Measurements from ENCODE around the gene MSI2. TPM values are rescaled to one million over a fixed set of nuclear protein-coding genes. Genes with fewer than 3 reads are reported as not detected.

The MSI2 gene
- polyA plus RNA-seq, 1 of the 3 experiments (the other 2 are of a cell fraction), result 24.1 TPM

GRCh38 chr17:57456622-57457021 lies 200.3 kb downstream of the MSI2 start:
- no peak for DNase-seq
- CTCF ChIA-PET, result interaction anchor here (1.5 kb wide), 2 partner anchors 9 to 10 kb away, joined by 3 to 4 read pairs; no protein-coding TSS in a partner anchor
- WGBS (ENCODE audit: low lambda C conversion rate), result 91% methylated on average over 3 of the region's 3 CpGs

GRCh38 chr17:57457188-57457587 lies 200.9 kb downstream of the MSI2 start:
- TF ChIP-seq SMC3 (IDR thresholded peaks at IDR 0.05; ENCODE audit: low read depth, low read length), result no peak
- TF ChIP-seq MAX (IDR thresholded peaks at IDR 0.05; ENCODE audit: low read depth), result no peak
- TF ChIP-seq YY1 (IDR thresholded peaks at IDR 0.05; ENCODE audit: low read depth), result no peak
- no peak for TF ChIP-seq EP300 (IDR thresholded peaks at IDR 0.05; ENCODE audit: borderline replicate concordance in 1 of 2, low read depth in 1 of 2, low read length in 1 of 2)
- no peak for TF ChIP-seq USF1 (IDR thresholded peaks at IDR 0.05; ENCODE audit: borderline replicate concordance, low read depth)
- no peak for TF ChIP-seq EZH2phosphoT487 (IDR thresholded peaks at IDR 0.05; ENCODE audit: borderline replicate concordance, low read depth)
- TF ChIP-seq JUND (IDR thresholded peaks at IDR 0.05), result no peak
- TF ChIP-seq TEAD4 (IDR thresholded peaks at IDR 0.05; ENCODE audit: borderline replicate concordance, insufficient read depth), result no peak
- TF ChIP-seq SIN3A (IDR thresholded peaks at IDR 0.05; ENCODE audit: borderline replicate concordance, low read depth, low read length), result no peak
- POLR2A ChIA-PET, result no interaction called here
- Histone ChIP-seq H3K4me3 (ENCODE audit: low read depth in 2 of 2, low read length in 1 of 2) (no peak overlapping the region), H3K27me3 (ENCODE audit: insufficient read depth) (no peaks in the 10 kb centered on the region), H3F3A (replicated peaks; ENCODE audit: insufficient read depth) (no peaks in the 10 kb centered on the region), H3K9me2 (no peaks in the 10 kb centered on the region), H3K4me1 (ENCODE audit: control insufficient read depth in 1 of 2, insufficient read depth in 2 of 2, low read depth in 1 of 2, low read length in 1 of 2) (peaks cover 17 to 19% of the 10 kb centered on the region in 2 experiments; a peak in 2 of 4 replicates), H3K9ac (no peak overlapping the region), H2AFZ (ENCODE audit: low read depth) (no peak overlapping the region), H3K9me3 (no peaks in the 10 kb centered on the region), H4K20me1 (ENCODE audit: insufficient read depth) (no peaks in the 10 kb centered on the region), H3K36me3 (replicated peaks in 1 of 2; ENCODE audit: control insufficient read depth in 1 of 2, insufficient read depth in 2 of 2, low read length in 1 of 2) (no peaks in the 10 kb centered on the region), H3K27ac (ENCODE audit: low read depth in 2 of 2, low read length in 1 of 2) (no peak overlapping the region; a peak in 1 of 4 replicates), H3K4me2 (no peak overlapping the region), H3K79me2 (ENCODE audit: insufficient read depth) (no peaks in the 10 kb centered on the region)
- no peak for DNase-seq
- whole genome bisulfite sequencing (ENCODE audit: low lambda C conversion rate), result 89% methylated on average over 2 of the region's 2 CpGs
- CTCF ChIA-PET, result interaction anchor here (1.1 to 1.5 kb wide), 2 partner anchors 9 to 12 kb away, joined by 3 to 4 read pairs; no protein-coding TSS in a partner anchor

More at GRCh38 chr17:57456622-57457021, 200.3 kb downstream of the MSI2 start:
- H2AFZ ChIP-seq (ENCODE audit: low read depth), result no peak overlapping the region
- H3K9me3 ChIP-seq, result no peaks in the 10 kb centered on the region
- no peak overlapping the region for H3K4me3 ChIP-seq (ENCODE audit: low read depth in 2 of 2, low read length in 1 of 2)
- no peaks in the 10 kb centered on the region for H3K36me3 ChIP-seq (replicated peaks in 1 of 2; ENCODE audit: control insufficient read depth in 1 of 2, insufficient read depth in 2 of 2, low read length in 1 of 2)
- no peak overlapping the region for H3K4me2 ChIP-seq
- H3K27ac ChIP-seq (ENCODE audit: low read depth in 2 of 2, low read length in 1 of 2), result no peak overlapping the region
- H3K9ac ChIP-seq, result no peak overlapping the region
- POLR2A ChIA-PET, result no interaction called here
- H4K20me1 ChIP-seq (ENCODE audit: insufficient read depth), result no peaks in the 10 kb centered on the region
- no peaks in the 10 kb centered on the region for H3K79me2 ChIP-seq (ENCODE audit: insufficient read depth)
- TF ChIP-seq ZBTB33 (IDR thresholded peaks at IDR 0.05; ENCODE audit: borderline replicate concordance, low read depth) (no peak), JUND (IDR thresholded peaks at IDR 0.05) (no peak), RFX5 (IDR thresholded peaks at IDR 0.05; ENCODE audit: low read length) (no peak), PBX3 (IDR thresholded peaks at IDR 0.05) (no peak), SIN3A (IDR thresholded peaks at IDR 0.05; ENCODE audit: borderline replicate concordance, low read depth, low read length) (no peak), USF1 (IDR thresholded peaks at IDR 0.05; ENCODE audit: borderline replicate concordance, low read depth) (no peak), RXRA (IDR thresholded peaks at IDR 0.05; ENCODE audit: borderline replicate concordance, low read depth) (no peak), NRF1 (IDR thresholded peaks at IDR 0.05; ENCODE audit: low read depth, low read length) (no peak), YY1 (IDR thresholded peaks at IDR 0.05; ENCODE audit: low read depth) (no peak)
- peaks cover 13 to 20% of the 10 kb centered on the region in 2 experiments; a peak in 2 of 4 replicates for H3K4me1 ChIP-seq (ENCODE audit: control insufficient read depth in 1 of 2, insufficient read depth in 2 of 2, low read depth in 1 of 2, low read length in 1 of 2)
- H3K27me3 ChIP-seq (ENCODE audit: insufficient read depth), result no peaks in the 10 kb centered on the region
- H3F3A ChIP-seq (replicated peaks; ENCODE audit: insufficient read depth), result no peaks in the 10 kb centered on the region
- H3K9me2 ChIP-seq, result no peaks in the 10 kb centered on the region
